Measurements from ENCODE around the gene HYI.
"Not testable (repeated sequence)": the region's sequence is repeated elsewhere in the genome, so short reads cannot be mapped to it uniquely, and the experiment has no call there.

Gene HYI

GRCh38 chr1:43488165-43488564 lies 34.4 kb upstream of the HYI start:
- no peak for DNase-seq (ENCODE audit: low read depth)
- no peak for TF ChIP-seq CTCF (conservative IDR thresholded peaks at IDR 0.05; ENCODE audit: low read depth, low read length)
- no peak overlapping the region for H3K4me3 ChIP-seq (ENCODE audit: low read depth, low read length)

- TF ChIP-seq CTCF (conservative IDR thresholded peaks at IDR 0.05; ENCODE audit: low read depth, low read length): no peak
- no peak for DNase-seq (ENCODE audit: low read depth)
- H3K4me3 ChIP-seq (ENCODE audit: low read depth, low read length): no peak overlapping the region
These were observed 30.6 kb upstream of the HYI start for GRCh38 chr1:43484367-43484766.

- no peak for TF ChIP-seq CTCF (conservative IDR thresholded peaks at IDR 0.05; ENCODE audit: low read depth, low read length)
- DNase-seq (ENCODE audit: low read depth): no peak
- no peak overlapping the region for H3K4me3 ChIP-seq (ENCODE audit: low read depth, low read length)
These were observed 28.5 kb upstream of the HYI start for GRCh38 chr1:43482215-43482614.

- no peak overlapping the region for H3K4me3 ChIP-seq (ENCODE audit: low read depth, low read length)
- no peak for DNase-seq (ENCODE audit: low read depth)
- TF ChIP-seq CTCF (conservative IDR thresholded peaks at IDR 0.05; ENCODE audit: low read depth, low read length): no peak
These were observed 27.8 kb upstream of the HYI start for GRCh38 chr1:43481491-43481890.

- TF ChIP-seq CTCF (conservative IDR thresholded peaks at IDR 0.05; ENCODE audit: low read depth, low read length): no peak
- no peak overlapping the region for H3K4me3 ChIP-seq (ENCODE audit: low read depth, low read length)
- no peak for DNase-seq (ENCODE audit: low read depth)
These were observed 25.7 kb upstream of the HYI start for GRCh38 chr1:43479414-43479813.

GRCh38 chr1:43477716-43478115 lies 24.0 kb upstream of the HYI start:
- TF ChIP-seq CTCF (conservative IDR thresholded peaks at IDR 0.05; ENCODE audit: low read depth, low read length): no peak
- no peak overlapping the region for H3K4me3 ChIP-seq (ENCODE audit: low read depth, low read length)
- DNase-seq (ENCODE audit: low read depth): no peak

- H3K4me3 ChIP-seq (ENCODE audit: low read depth, low read length): not testable (repeated sequence)
- peak; percentile 31 for DNase-seq (ENCODE audit: low read depth)
These were observed 22.1 kb upstream of the HYI start for GRCh38 chr1:43475611-43476401.

Measured in choroid plexus epithelial cell (primary cell).